ENCODE results near the gene MRPS26. TPM values are rescaled to one million over a fixed set of nuclear protein-coding genes. Genes with fewer than 3 reads are reported as not detected.

Gene MRPS26
- total RNA-seq, 1 experiment from 2014 or later, result 58.3 TPM

GRCh38 chr20:3077618-3078134 is 31.8 kb downstream of the MRPS26 start:
- no TSS peak for BruUV-seq (replicated peaks)
- no peak overlapping the region for H3K4me3 ChIP-seq
- DNase-seq, result no peak
- H3K79me2 ChIP-seq (ENCODE audit: low read depth), result no peaks in the 10 kb centered on the region
- CTCF ChIA-PET, result no interaction called here
- TF ChIP-seq CTCF (conservative IDR thresholded peaks at IDR 0.05), result no peak
- TF ChIP-seq EZH2 (IDR thresholded peaks at IDR 0.05; ENCODE audit: low read depth), result no peak
- H3K27me3 ChIP-seq (ENCODE audit: insufficient read depth, low read depth), result no peaks in the 10 kb centered on the region
- H4K20me1 ChIP-seq (ENCODE audit: insufficient read depth), result no peaks in the 10 kb centered on the region
- no peaks in the 10 kb centered on the region for H3K9me2 ChIP-seq (ENCODE audit: insufficient read depth)
- H2AFZ ChIP-seq, result no peak overlapping the region
- H3F3A ChIP-seq (ENCODE audit: insufficient read depth, low read depth), result peaks cover 13% of the 10 kb centered on the region; the same call in 1 of the 2 replicates
- H3K4me1 ChIP-seq (replicated peaks; ENCODE audit: insufficient read depth), result peaks cover 35% of the 10 kb centered on the region
- no peaks in the 10 kb centered on the region for H3K9me3 ChIP-seq (ENCODE audit: insufficient read depth, low read depth)
- intact Hi-C loops (cut with micrococcal nuclease; ENCODE audit: unreplicated experiment), result loop anchor here (1.0 kb wide), 1 partner anchor 23 kb away; no protein-coding TSS in a partner anchor
- no peaks in the 10 kb centered on the region for H3K36me3 ChIP-seq (ENCODE audit: low read depth)
- H3K27ac ChIP-seq, result no peak overlapping the region
- H3K4me2 ChIP-seq, result no peak overlapping the region
- POLR2A ChIA-PET (ENCODE audit: unreplicated experiment), result interaction anchor here (0.6 kb wide), 1 partner anchor 26 kb away, joined by 4 read pairs; no protein-coding TSS in a partner anchor

- Histone ChIP-seq H3F3A (ENCODE audit: insufficient read depth, low read depth) (no peaks in the 10 kb centered on the region; the same call in 1 of the 2 replicates), H3K4me2 (peak overlapping the region; percentile 42), H3K36me3 (ENCODE audit: low read depth) (no peaks in the 10 kb centered on the region), H2AFZ (0 out of 2 replicates have a peak overlapping the region, but pooled peaks have one; percentile 27), H4K20me1 (ENCODE audit: insufficient read depth) (no peaks in the 10 kb centered on the region), H3K9me3 (ENCODE audit: insufficient read depth, low read depth) (no peaks in the 10 kb centered on the region), H3K4me3 (no peak overlapping the region), H3K27me3 (ENCODE audit: insufficient read depth, low read depth) (no peaks in the 10 kb centered on the region), H3K9me2 (ENCODE audit: insufficient read depth) (no peaks in the 10 kb centered on the region), H3K79me2 (ENCODE audit: low read depth) (no peaks in the 10 kb centered on the region), H3K4me1 (replicated peaks; ENCODE audit: insufficient read depth) (peaks cover 12% of the 10 kb centered on the region), H3K27ac (no peak overlapping the region)
- DNase-seq, result peak; percentile 54 to 71
- TF ChIP-seq EZH2 (IDR thresholded peaks at IDR 0.05; ENCODE audit: low read depth) (no peak), CTCF (conservative IDR thresholded peaks at IDR 0.05) (no peak)
- POLR2A ChIA-PET (ENCODE audit: unreplicated experiment), result no interaction called here
- intact Hi-C loops (cut with micrococcal nuclease; ENCODE audit: unreplicated experiment), result no loop called here
- BruUV-seq (replicated peaks), result no TSS peak
- CTCF ChIA-PET, result no interaction called here
These were observed 35.1 kb downstream of the MRPS26 start for GRCh38 chr20:3080939-3081388.

- no peak for DNase-seq
- CTCF ChIA-PET, result no interaction called here
- POLR2A ChIA-PET (ENCODE audit: unreplicated experiment), result no interaction called here
- H4K20me1 ChIP-seq (ENCODE audit: insufficient read depth), result no peaks in the 10 kb centered on the region
- H3K9me2 ChIP-seq (ENCODE audit: insufficient read depth), result no peaks in the 10 kb centered on the region
- no peak overlapping the region for H2AFZ ChIP-seq
- H3K4me3 ChIP-seq, result no peak overlapping the region
- intact Hi-C loops (cut with micrococcal nuclease; ENCODE audit: unreplicated experiment), result no loop called here
- no peaks in the 10 kb centered on the region for H3K9me3 ChIP-seq (ENCODE audit: insufficient read depth, low read depth)
- H3K36me3 ChIP-seq (ENCODE audit: low read depth), result no peaks in the 10 kb centered on the region
- no peak overlapping the region for H3K27ac ChIP-seq
- no peaks in the 10 kb centered on the region for H3K27me3 ChIP-seq (ENCODE audit: insufficient read depth, low read depth)
- no peaks in the 10 kb centered on the region for H3K79me2 ChIP-seq (ENCODE audit: low read depth)
- no TSS peak for BruUV-seq (replicated peaks)
- no peak overlapping the region for H3K4me2 ChIP-seq
- H3F3A ChIP-seq (ENCODE audit: insufficient read depth, low read depth), result no peaks in the 10 kb centered on the region; the same call in 1 of the 2 replicates
- H3K4me1 ChIP-seq (replicated peaks; ENCODE audit: insufficient read depth), result peaks cover 12% of the 10 kb centered on the region
- TF ChIP-seq CTCF (conservative IDR thresholded peaks at IDR 0.05), result no peak
- TF ChIP-seq EZH2 (IDR thresholded peaks at IDR 0.05; ENCODE audit: low read depth), result no peak
These were observed 35.8 kb downstream of the MRPS26 start for GRCh38 chr20:3081641-3082040.

All from PC-9 (cell line).